Measurements from ENCODE around the gene RPS19.
A peak's percentile ranks its signal among the peaks of the same experiment; 100 is the strongest.

Gene RPS19

GRCh38 chr19:41880329-41880708, 20.3 kb downstream of the RPS19 start:
- Histone ChIP-seq H3K27ac (ENCODE audit: poor library complexity, severe bottlenecking) (no peak overlapping the region), H3K27me3 (ENCODE audit: insufficient read depth, poor library complexity, severe bottlenecking) (no peaks in the 10 kb centered on the region), H3K4me3 (ENCODE audit: severe bottlenecking) (no peak overlapping the region), H3K36me3 (ENCODE audit: low read depth) (no peaks in the 10 kb centered on the region), H3K4me1 (ENCODE audit: insufficient read depth, poor library complexity, severe bottlenecking) (peaks cover 5% of the 10 kb centered on the region), H3K9me3 (ENCODE audit: severe bottlenecking) (no peaks in the 10 kb centered on the region)
- no peak for TF ChIP-seq CTCF (IDR thresholded peaks at IDR 0.05; ENCODE audit: poor library complexity, severe bottlenecking)
- ATAC-seq (ENCODE audit: low read depth) (no peak), DNase-seq (ENCODE audit: low spot score) (no peak)

GRCh38 chr19:41882568-41883462, 22.8 kb downstream of the RPS19 start, which contains the start of gene ARHGEF1:
Gene ARHGEF1 (plus strand): TSS chr19:41883184. CDS start chr19:41888083, 4,899 bp downstream.
- H3K36me3 ChIP-seq (ENCODE audit: low read depth) = no peaks in the 10 kb centered on the region
- H3K4me3 ChIP-seq (ENCODE audit: severe bottlenecking) = peak within 1 kb of the TSS; percentile 66
- peak within 1 kb of the TSS; percentile 76 for H3K27ac ChIP-seq (ENCODE audit: poor library complexity, severe bottlenecking)
- peaks cover 20% of the 10 kb centered on the region for H3K4me1 ChIP-seq (ENCODE audit: insufficient read depth, poor library complexity, severe bottlenecking)
- ATAC-seq (ENCODE audit: low read depth) (0 out of 3 replicates have a peak, but pooled peaks have one; percentile 1), DNase-seq (ENCODE audit: low spot score) (peak; percentile 69)
- H3K27me3 ChIP-seq (ENCODE audit: insufficient read depth, poor library complexity, severe bottlenecking) = no peaks in the 10 kb centered on the region
- TF ChIP-seq CTCF (IDR thresholded peaks at IDR 0.05; ENCODE audit: poor library complexity, severe bottlenecking) = no peak
- no peaks in the 10 kb centered on the region for H3K9me3 ChIP-seq (ENCODE audit: severe bottlenecking)

- H3K27ac ChIP-seq (ENCODE audit: poor library complexity, severe bottlenecking) = peak overlapping the region; percentile 76
Observed at GRCh38 chr19:41883463-41883820, 23.4 kb downstream of the RPS19 start.

GRCh38 chr19:41883821-41884733, 24.0 kb downstream of the RPS19 start:
- peaks cover 23% of the 10 kb centered on the region for H3K4me1 ChIP-seq (ENCODE audit: insufficient read depth, poor library complexity, severe bottlenecking)
- H3K36me3 ChIP-seq (ENCODE audit: low read depth) = peaks cover 9% of the 10 kb centered on the region
- H3K27ac ChIP-seq (ENCODE audit: poor library complexity, severe bottlenecking) = peak overlapping the region; percentile 76
- DNase-seq (ENCODE audit: low spot score) = peak; percentile 97
- H3K4me3 ChIP-seq (ENCODE audit: severe bottlenecking) = peak overlapping the region; percentile 66
- no peaks in the 10 kb centered on the region for H3K9me3 ChIP-seq (ENCODE audit: severe bottlenecking)
- peak; percentile 83 for ATAC-seq (ENCODE audit: low read depth)
- H3K27me3 ChIP-seq (ENCODE audit: insufficient read depth, poor library complexity, severe bottlenecking) = no peaks in the 10 kb centered on the region
- no peak for TF ChIP-seq CTCF (IDR thresholded peaks at IDR 0.05; ENCODE audit: poor library complexity, severe bottlenecking)

More at GRCh38 chr19:41883463-41883820, 23.4 kb downstream of the RPS19 start:
- Histone ChIP-seq H3K36me3 (ENCODE audit: low read depth) (peaks cover 3% of the 10 kb centered on the region), H3K4me1 (ENCODE audit: insufficient read depth, poor library complexity, severe bottlenecking) (peaks cover 23% of the 10 kb centered on the region), H3K27me3 (ENCODE audit: insufficient read depth, poor library complexity, severe bottlenecking) (no peaks in the 10 kb centered on the region), H3K9me3 (ENCODE audit: severe bottlenecking) (no peaks in the 10 kb centered on the region), H3K4me3 (ENCODE audit: severe bottlenecking) (peak overlapping the region; percentile 66)
- no peak for DNase-seq (ENCODE audit: low spot score)
- no peak for TF ChIP-seq CTCF (IDR thresholded peaks at IDR 0.05; ENCODE audit: poor library complexity, severe bottlenecking)
- no peak for ATAC-seq (ENCODE audit: low read depth)

All from RWPE2 (cell line).